ENCODE data around the gene IER2. TPM values are rescaled to one million over a fixed set of nuclear protein-coding genes. Genes with fewer than 3 reads are reported as not detected.

The IER2 gene
- total RNA-seq, 1 experiment from 2014 or later, result 80.4 TPM

- Histone ChIP-seq H3K27ac (ENCODE audit: low read length) (no peak overlapping the region), H3K4me1 (ENCODE audit: control insufficient read depth, insufficient read depth, low read length) (no peaks in the 10 kb centered on the region), H3K9me3 (ENCODE audit: control insufficient read depth, insufficient read depth, low read depth, low read length) (no peaks in the 10 kb centered on the region), H3K36me3 (ENCODE audit: control insufficient read depth, insufficient read depth, low read length) (peaks cover 2% of the 10 kb centered on the region; the same call in 1 of the 2 replicates), H3K27me3 (ENCODE audit: control insufficient read depth, insufficient read depth, low read length) (no peaks in the 10 kb centered on the region), H3K4me3 (ENCODE audit: low read depth in 2 of 2, low read length in 2 of 2) (no peak overlapping the region)
- CTCF ChIA-PET, result interaction anchor here (0.7 kb wide), 1 partner anchor 76 kb away, joined by 9 read pairs; no protein-coding TSS in a partner anchor
- intact Hi-C loops (cut with micrococcal nuclease; ENCODE audit: unreplicated experiment) (no loop called here), in situ Hi-C loops (cut with HindIII; ENCODE audit: low pct_unique_long_range_greater_than_20kb, low sequenced_read_pairs) (no loop called here)
- no TSS peak for BruUV-seq (replicated peaks)
- POLR2A ChIA-PET, result interaction anchor here (0.7 kb wide), 1 partner anchor 24 kb away, joined by 12 read pairs; no protein-coding TSS in a partner anchor
- DNase-seq (ENCODE audit: low read depth, low spot score) (no peak), ATAC-seq (no peak)
- TF ChIP-seq, protein P1, sequence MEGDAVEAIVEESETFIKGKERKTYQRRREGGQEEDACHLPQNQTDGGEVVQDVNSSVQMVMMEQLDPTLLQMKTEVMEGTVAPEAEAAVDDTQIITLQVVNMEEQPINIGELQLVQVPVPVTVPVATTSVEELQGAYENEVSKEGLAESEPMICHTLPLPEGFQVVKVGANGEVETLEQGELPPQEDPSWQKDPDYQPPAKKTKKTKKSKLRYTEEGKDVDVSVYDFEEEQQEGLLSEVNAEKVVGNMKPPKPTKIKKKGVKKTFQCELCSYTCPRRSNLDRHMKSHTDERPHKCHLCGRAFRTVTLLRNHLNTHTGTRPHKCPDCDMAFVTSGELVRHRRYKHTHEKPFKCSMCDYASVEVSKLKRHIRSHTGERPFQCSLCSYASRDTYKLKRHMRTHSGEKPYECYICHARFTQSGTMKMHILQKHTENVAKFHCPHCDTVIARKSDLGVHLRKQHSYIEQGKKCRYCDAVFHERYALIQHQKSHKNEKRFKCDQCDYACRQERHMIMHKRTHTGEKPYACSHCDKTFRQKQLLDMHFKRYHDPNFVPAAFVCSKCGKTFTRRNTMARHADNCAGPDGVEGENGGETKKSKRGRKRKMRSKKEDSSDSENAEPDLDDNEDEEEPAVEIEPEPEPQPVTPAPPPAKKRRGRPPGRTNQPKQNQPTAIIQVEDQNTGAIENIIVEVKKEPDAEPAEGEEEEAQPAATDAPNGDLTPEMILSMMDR (IDR thresholded peaks at IDR 0.05), result no peak
- TF ChIP-seq REST (IDR thresholded peaks at IDR 0.05; ENCODE audit: insufficient read depth in 1 of 2, low read depth in 2 of 2, low read length in 1 of 2) (no peak), SIN3A (IDR thresholded peaks at IDR 0.05; ENCODE audit: borderline replicate concordance, insufficient read depth, low read depth, low read length) (no peak), TCF7L2 (IDR thresholded peaks at IDR 0.05; ENCODE audit: low read depth, low read length) (no peak), POLR2AphosphoS5 (IDR thresholded peaks at IDR 0.05; ENCODE audit: low read depth, low read length) (no peak)
Measured at GRCh38 chr19:13109361-13110098, 40.7 kb upstream of the IER2 start.

DNA sequence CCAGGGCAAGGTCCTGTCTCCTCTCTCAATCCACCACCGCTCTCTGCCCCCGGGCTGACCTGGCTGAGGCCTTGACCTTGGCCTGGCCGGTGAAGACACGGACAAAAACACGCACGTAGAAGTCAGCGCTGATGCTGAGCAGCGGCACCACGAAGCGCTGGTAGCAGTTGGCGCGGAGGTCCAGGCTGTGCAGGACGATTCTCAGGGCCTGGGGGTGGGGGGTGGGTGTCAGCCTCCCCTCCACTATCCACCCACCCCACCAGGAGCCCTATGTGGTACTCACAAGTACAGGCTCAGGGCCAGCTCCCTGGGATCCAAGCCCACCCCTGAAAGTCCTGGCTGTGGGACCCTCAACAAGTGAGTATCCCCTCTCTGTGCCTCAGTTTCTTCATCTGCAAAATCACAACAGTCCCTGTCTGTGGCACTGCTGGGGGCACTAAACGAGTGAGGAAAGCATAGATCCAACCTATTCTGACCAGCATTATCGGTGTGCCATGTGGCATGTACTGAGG lies 40.1 kb upstream of the IER2 start:
- no peak overlapping the region for H3K4me3 ChIP-seq (ENCODE audit: low read depth in 2 of 2, low read length in 2 of 2)
- peaks cover 2% of the 10 kb centered on the region; the same call in 1 of the 2 replicates for H3K36me3 ChIP-seq (ENCODE audit: control insufficient read depth, insufficient read depth, low read length)
- ChIA-PET POLR2A (no interaction called here), CTCF (no interaction called here)
- ATAC-seq, result no peak
- no peak for TF ChIP-seq REST (IDR thresholded peaks at IDR 0.05; ENCODE audit: insufficient read depth in 1 of 2, low read depth in 2 of 2, low read length in 1 of 2)
- no peak for TF ChIP-seq SIN3A (IDR thresholded peaks at IDR 0.05; ENCODE audit: borderline replicate concordance, insufficient read depth, low read depth, low read length)
- TF ChIP-seq, protein P1 (IDR thresholded peaks at IDR 0.05), result no peak
- TF ChIP-seq TCF7L2 (IDR thresholded peaks at IDR 0.05; ENCODE audit: low read depth, low read length), result no peak
- no peak for TF ChIP-seq POLR2AphosphoS5 (IDR thresholded peaks at IDR 0.05; ENCODE audit: low read depth, low read length)
- intact Hi-C loops (cut with micrococcal nuclease; ENCODE audit: unreplicated experiment), result no loop called here
- BruUV-seq (replicated peaks), result no TSS peak
- in situ Hi-C loops (cut with HindIII; ENCODE audit: low pct_unique_long_range_greater_than_20kb, low sequenced_read_pairs), result no loop called here
- DNase-seq (ENCODE audit: low read depth, low spot score), result no peak
- peaks cover 4% of the 10 kb centered on the region for H3K4me1 ChIP-seq (ENCODE audit: control insufficient read depth, insufficient read depth, low read length)
- H3K27me3 ChIP-seq (ENCODE audit: control insufficient read depth, insufficient read depth, low read length), result no peaks in the 10 kb centered on the region
- H3K27ac ChIP-seq (ENCODE audit: low read length), result no peak overlapping the region
- no peaks in the 10 kb centered on the region for H3K9me3 ChIP-seq (ENCODE audit: control insufficient read depth, insufficient read depth, low read depth, low read length)
